Activated T-cell treated with anti-CD3 and anti-CD28 coated beads for 48 hours (primary cell): ENCODE data around the gene COX19.

Experiments
- DNase-seq: peaks from one replicate; pipeline ENCODE4 v3.0.0-alpha.2; 2020; ENCODE audit warnings: low read depth

COX19 gene, protein sequence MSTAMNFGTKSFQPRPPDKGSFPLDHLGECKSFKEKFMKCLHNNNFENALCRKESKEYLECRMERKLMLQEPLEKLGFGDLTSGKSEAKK

DNA sequence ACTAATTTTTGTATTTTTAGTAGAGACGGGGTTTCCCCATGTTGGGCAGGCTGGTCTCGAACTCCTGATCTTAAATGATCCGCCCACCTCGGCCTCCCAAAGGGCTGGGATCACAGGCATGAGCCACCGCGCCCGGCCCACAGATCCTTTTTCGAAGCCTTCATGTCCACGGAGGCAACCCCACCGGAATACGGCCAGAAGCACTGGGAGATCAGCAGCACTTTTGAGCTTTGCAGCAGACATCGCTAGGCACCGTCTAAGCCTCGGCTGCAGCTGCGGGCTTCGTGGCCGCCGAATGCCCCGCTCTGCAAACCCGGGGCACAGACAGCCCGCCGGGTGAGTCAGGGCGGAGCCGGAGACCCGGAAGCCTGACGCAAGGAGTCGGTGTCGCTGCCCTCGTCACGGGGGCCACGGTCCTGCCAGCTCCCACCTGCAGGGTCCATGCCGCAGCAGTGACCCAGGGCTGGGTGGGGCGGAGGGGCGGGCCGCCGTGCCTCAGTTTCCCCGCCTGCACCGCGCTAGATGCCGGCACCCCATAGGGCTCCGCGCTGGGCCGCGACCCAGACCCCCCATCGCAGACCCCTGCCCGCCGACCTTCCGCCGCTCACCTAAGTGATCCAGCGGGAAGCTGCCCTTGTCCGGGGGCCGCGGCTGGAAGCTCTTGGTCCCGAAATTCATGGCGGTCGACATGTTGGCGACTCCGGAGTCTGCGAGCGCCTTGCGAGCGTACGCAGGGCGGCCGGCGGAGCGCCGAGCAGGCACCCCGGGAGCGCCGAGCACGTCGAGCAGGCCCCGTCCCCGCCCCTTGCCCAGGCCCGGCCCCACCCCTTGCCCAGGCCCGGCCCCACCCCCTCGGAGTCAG lies at the start of gene COX19:
TSS of gene COX19 (minus strand) at position 730 of the 862 bp plus-strand sequence. CDS start at position 690, 40 bp downstream.
- DNase-seq = peak; percentile 92

DNA sequence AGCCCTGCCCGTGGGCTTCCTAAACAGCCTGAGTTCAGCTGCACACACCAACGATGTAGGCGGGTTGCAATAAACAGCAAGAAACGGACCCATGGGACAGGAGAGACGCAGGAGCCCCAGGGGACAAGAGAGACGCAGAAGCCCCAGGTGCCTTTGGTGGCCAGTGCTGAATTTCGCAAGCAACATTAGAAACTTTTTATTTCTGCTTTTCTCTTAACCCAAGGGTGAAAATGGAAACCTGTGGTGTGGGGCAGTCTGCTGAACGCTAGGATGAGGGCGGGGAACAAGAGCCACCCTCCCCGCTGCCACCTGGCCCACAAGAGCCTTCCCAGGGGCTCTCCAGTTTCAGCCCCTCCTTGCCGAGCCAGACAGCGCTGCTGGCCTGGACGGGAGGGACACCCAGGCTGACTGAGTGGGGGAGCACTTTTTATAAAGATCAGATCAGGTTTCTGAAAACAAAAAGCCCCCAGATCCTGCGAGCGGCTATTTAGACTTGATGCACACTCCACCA lies 49.0 kb upstream of the COX19 start:
- DNase-seq = no peak

DNA sequence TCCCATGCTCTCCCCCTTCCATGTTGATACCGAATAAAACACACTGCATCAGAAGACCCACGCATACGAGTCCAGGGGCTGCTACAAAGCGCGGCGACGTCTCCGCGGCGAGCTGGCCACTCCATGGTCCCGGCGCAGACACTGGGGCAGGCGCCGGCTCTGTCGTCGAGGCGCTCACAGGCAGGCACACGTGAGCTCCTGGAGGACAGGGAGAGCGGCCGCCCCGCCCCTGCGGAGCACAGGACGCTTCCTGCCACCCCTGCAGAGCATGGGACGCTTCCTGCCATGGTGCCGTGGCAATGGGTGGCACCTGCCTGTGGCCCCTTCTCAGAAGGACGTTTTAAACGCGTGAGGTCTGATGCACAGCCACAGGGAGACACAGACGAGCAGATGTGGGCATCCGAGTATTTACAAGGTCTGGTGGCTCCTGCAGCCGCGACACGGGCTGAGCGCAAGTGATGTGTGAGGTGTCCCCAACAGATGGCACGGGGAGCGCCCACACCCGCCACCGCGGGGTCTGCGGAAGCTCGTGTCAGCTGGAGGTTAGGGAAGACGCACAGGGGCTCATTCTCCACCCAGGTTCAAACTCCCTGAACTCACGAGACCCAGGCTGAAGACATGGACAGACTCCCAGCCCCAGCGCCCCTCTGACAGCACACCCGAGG lies 47.6 kb upstream of the COX19 start:
- DNase-seq = no peak

DNA sequence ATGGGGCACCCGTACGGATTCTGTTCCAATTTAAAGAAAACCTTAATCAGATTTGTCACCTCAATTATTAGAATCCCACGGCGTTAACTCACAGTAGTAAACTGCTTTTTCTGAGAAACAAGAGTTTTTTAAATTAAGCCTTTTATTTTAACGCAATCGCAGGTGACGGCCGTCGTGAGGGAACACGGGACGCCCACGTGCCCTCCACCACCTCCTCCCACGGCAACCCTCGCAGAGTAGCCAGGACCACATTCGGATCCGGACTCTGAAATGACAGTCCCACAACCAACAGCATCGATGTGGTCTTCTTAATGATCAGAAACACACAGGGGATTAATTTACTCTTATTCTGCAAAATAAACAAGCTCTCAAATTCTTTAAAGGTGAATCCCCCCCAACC lies 47.0 kb upstream of the COX19 start:
- no peak for DNase-seq

DNA sequence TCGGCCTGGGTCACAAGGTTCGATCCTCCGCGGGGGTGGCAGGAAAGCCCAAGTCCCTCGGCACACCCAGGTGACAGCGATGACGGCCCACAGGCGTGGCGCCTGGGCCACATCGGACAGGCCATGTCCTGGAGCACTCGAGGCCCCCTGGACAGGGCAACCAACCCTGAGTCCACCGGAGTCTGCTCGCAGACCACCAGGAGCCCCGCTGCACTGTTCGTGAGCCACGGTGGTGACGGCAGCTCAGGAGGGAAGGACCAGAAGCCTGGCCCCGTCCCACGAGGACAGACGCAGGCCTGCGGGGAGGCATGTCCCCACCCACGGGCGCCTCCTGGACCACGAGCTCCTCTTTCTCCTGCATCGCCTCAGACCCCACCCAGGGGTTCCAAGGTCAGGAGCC lies 46.6 kb upstream of the COX19 start:
- no peak for DNase-seq

DNA sequence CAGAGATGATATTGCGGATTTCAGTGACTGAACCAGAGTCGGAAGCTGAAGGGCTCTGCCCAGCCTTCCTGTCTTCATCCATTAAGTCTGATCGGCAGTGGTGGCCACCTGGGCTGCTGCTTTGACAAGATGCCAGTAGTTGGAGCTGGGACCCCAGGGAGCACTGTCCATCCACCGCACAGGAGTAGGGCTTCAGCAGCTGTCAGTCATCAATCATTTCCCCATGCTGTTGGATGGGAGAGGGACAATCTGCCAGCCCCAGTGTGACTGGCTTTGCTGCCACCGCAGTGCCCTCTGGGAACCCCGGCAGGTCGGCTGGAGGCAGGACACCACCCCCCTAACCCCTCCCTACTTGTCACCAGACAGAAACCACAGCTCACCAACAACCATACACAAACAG lies 46.0 kb upstream of the COX19 start:
- DNase-seq = no peak

DNA sequence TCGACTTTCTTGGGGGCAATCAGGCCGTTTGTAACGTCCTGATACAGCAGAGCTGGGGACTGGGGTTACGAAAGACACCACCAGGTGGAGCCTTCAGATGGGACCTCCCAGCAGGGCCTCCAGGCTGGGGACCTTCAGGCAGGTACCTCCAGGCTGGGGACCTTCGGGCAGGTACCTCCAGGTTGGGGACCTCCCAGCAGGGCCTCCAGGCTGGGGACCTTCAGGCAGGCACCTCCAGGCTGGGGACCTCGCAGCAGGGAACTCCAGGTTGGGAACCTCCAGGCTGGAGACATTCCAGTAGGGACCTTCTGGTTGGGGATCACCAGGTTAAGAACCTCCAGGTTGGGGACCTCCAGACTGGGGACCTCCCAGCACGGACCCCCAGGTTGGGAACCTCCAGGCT lies 45.5 kb upstream of the COX19 start:
- no peak for DNase-seq

DNA sequence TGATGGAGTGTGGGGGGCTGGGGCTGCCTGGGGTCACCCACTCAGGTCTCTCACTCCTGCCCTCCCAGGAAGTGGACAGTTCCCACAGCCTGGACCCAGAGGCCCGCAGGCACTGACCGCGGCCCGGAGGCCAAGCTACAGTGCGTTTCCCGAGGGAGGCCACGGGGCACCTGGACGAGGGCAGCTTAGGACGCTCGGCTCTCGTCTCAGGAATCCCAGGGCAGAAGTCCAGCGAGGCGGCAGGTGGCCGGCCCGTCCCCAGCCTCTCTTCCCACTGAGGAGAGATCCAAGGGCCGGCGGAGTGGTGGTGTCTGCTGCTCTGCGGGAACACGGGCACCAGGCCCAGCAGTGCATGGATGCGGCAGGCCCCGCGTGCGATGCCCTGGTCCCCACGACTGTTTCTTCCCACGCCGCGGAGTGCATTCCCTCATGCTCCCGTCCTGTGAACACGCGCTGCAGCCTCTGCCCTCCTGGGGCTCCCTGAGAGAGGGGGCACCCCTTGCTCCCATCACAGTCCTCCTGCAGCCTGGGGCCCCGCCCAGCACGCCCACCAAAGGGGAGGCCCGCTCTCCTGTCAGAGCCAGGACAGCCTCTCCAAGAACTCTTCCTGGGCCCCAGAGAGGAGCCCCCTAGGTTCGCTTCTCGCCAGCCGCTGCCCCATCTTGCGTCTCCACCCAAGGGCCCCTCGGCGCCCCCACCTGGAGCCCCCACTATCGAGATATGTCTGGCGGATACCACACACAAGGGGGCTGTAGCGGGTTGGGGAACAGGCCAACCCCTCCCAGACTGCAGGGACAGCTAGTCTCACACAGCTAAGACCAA lies 44.7 kb upstream of the COX19 start:
- DNase-seq = no peak

DNA sequence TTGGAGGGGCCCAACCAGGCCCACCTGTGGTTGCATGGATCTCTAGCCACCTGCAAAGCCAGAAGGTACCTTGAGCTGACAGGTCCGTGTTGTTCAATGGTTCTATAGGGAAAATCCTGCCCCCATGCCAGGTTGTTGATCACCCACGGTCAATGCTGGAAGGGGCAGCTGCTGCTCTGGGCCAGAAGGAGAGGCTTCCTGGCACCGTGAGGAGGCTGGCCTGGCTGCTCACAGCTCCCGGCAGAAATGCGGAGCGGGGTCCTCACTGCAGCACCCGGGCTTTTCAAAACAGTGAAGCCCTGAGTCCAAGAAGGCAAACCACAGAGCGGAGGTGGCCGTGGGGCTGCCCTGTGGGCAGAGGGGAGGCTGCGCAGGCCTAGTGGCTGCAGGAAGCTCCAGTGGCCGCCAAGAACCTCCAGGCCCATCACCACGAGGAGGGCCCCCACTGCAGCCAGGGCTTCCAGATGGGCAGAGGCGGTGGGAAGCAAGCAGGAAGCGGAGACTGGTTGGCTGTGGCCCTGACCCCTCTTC lies 44.0 kb upstream of the COX19 start:
- DNase-seq = no peak

DNA sequence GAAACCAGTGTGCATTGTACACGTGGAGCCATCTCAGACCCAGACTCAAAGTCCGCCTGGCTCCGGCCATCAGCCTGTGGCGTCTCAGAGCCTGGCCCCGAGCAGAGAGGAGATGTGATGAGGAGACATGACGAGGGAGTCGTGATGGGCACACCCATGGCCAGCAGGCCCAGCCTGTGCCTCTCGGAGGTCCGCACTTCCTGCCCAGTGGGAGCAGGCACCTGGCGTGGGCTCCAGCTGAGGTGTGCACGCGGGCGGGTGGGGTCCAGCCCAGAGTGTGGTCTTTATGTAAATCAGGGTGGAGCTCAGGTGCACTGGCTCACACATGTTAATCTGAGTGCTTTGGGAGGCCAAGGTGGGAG lies 43.0 kb upstream of the COX19 start:
- DNase-seq = no peak

DNA sequence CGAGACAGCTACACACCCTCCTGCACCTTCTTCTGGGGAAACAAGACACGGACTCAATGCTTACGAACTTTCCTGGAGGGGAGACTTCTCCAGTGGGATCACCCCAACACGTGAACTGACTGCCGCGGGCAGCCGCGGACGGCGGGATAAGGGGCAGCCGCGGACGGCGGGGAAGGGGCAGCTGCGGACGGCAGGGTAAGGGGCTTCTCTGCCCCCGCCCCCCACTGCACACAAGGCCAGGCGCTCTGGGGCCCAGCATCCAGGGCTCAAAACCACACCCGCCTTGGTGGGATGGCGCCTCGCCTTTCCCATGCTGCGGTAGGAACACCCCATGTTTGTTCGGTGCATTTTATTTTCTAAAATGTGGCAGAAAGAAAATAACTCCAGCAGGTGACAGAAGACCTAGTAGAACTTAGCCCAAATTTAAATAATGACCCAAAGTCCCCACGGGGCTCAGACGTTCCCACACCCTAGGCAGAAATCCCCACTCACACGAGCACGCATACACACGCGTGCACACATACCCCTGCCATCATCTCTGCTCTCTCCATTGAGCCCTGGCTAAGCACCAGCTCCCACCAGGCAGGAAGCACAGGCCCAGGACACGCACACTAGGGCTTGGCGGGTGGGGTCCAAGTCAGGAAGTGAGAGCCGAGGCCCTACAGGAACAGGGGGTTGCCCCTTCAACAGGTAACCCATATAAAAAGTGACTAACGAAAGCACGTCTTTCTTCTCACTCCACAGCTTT lies 42.4 kb upstream of the COX19 start:
- no peak for DNase-seq

DNA sequence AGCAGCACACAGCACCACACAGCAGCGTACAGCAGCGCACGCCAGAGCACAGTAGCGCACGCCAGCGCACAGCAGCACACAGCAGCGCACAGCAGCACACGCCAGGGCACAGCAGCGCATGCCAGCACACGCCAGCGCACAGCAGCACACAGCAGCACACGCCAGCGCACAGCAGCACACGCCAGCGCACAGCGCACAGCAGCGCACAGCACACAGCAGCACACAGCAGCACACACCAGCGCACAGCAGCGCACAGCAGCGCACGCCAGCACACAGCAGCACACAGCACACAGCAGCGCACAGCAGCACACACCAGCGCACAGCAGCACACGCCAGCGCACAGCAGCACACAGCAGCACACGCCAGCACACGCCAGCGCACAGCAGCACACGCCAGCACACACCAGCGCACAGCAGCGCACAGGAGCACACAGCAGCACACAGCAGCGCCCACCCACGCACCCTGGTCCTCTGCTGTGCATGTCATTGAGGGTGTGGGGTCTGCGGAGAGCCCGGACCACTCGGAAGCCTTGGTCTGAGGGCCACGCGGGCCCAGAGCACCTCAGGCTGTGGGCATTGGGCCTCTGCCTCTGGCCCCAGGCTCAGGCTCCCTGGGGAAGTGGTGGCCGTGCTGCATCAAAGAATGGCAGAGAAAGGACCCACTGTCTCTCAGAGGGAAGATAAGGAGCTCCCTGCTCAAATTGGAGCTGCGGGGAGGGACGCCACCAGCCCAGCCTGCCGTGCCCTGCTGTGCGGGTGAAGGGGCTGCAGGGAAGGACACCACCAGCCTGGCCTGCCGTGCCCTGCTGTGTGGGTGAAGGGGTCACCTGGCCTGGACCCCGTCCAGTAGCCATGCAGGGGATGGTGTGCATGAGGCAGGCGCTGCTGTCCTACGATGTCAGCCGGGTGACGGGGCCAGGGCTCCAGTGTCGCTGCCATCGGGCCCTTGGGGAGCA lies 41.5 kb upstream of the COX19 start:
- no peak for DNase-seq

DNA sequence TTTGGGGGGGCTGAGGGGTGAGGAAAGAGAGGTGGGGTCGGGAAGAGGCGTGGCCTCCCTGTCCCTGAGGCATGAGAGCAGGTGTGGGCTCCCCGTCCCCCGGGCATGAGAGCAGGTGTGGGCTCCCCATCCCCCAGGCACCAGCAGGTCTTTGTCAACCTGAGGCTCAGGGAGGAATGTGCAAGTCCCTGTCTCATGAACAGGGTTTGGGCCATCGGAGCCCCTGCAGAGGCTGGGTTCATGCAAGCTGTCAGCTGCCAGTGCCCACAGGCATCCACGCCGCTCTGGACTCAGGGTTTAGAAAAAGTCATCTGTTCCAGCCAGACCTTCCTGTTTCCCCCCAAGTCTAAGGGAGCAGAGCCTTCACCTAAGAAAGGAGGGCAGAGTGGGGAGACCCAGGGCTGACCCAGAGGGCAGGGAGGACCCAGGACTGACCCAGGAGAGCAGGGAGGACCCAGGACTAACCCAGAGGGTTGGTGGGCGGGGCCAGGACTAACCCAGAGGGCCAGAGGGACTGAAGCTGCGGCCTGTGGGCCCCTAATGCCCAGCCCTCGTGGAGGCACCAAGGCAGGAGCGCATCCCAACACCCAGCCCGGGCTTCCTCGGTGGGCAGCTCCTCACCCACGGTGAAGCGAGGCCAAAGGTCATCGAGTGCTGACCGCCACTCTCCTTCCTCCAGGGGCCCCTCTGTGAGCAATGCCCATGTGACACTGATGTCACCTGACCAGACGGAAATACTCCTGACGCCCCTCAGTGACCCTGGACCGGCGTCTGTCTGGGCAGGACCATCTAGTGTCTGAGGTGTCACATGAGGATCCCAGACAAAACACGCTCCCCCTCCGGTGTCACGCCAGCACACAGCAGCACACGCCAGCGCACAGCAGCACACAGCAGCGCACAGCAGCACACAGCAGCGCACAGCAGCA lies 40.1 kb upstream of the COX19 start:
- no peak for DNase-seq

DNA sequence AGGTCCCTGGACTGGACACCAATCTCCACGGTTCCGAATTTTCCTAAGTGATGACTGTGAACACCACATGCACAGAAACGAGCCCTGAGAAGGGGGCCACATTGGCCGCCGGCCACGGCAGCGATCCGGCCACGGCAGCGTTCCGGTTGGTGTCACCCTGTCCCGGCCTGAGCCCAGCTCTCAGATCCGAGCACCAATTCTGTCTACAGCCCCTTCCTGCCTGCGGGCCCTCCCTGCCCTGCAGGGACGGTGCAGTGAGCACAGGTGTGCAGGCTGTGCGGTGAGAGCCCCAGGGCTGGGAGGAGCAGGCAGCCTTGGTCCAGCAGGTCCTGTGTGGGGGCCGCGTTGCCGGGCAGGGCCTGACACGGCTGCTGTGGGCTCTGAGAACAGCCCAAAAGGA lies 39.3 kb upstream of the COX19 start:
- no peak for DNase-seq

DNA sequence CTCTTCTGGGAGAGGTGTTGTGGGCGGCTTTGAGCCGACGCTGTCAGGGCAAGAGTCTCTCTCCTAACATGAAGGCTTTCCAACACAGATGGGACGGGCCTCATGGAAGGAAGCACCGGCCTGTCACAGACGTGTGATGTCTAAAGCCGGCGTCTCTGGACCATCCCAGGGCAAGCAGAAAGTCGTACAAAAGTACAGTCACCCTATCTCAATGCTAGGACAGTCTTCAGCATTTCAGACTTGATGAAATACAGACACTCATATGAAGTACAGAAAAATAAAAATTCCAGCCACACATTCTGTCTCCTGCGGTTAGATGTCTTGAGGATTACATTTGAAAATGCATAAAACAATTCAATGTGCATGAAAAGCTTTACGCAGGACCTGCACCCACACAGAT lies 38.2 kb upstream of the COX19 start:
- no peak for DNase-seq

DNA sequence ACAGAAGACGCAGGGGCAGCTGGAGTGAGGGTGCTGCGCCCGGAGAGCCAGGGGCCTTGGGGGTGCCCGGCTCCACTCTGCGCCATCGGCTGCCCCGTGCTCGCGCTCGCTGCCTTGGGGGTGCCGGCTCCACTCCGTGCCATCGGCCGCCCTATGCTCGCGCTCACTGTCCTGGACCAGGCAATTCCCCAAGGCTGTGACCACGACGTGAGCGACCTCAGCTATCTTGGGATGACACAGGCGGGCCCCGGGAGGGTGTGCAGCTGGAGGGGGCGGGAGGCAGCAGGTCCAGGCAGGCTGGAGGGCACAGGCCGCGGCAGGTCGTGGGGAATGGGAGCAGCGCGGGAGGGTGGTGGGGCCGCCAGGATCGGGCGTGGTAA lies 37.4 kb upstream of the COX19 start:
- no peak for DNase-seq

DNA sequence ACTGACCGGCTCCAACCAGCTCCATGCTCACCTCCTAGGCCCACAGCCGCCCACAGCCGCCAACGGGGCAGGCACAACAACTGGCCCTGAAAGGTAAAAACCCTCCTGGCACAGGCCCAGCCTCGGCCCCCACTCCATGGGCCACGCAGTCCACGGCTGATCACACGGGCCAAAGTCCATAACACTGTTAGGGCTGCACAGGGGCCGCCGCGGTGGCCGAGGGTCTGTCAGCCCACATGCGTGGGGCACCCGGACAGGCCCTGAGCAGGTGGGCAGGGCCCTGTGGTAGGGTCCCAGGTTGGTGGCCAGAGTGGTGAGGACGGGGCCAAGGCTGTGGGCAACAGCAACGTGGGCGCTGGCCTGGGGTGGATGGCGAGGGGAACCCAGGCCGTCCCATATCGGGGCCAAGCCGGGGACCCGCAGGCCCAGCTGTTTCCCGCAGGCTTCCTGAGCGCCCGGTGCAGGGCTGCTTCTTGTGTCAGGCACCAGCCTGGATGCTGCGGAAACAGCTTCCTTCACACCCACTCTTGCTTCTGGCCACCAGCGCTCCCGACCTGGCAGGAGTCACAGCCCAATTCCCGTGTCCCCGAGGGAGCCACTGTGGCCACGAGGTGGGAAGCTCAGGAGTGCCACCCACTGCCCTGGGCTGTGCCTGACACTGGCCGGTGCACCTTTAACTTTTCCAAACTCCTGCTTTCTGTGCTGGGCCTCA lies 36.8 kb upstream of the COX19 start:
- no peak for DNase-seq

DNA sequence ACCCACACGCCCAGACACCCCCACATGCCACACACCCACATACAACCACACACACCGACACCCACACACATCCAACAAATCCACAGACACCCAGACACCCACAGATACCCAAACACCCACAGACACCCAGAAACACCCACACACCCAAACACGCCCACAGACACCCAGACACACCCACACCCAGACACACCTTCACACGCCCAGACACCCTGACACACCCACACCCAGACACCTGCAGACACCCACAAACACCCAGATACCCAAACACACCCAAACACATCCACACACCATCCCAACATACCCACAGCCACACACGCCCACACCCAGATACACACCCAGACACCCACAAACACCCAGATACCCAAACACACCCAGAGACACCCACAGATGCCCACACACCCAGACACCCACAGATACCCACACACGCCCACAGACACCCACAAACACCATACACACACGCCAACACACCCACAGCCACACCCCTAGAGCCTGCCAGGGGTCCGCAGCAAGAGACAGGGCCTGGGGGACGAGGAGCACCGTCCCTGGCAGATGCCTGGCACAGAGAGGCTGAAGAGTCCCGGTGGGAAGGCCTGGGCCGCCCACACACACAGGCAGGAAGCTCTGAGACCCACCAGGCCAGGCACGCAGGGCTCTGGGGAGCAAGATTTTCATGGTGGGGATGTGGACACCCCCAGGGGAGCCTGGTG lies 36.1 kb upstream of the COX19 start:
- no peak for DNase-seq
